Fibroblast of the aortic adventitia (primary cell): ENCODE measurements around the gene ERCC5. TPM values are rescaled to one million over a fixed set of nuclear protein-coding genes. Genes with fewer than 3 reads are reported as not detected.
A peak's percentile ranks its signal among the peaks of the same experiment; 100 is the strongest.

Experiments
- DNase-seq: peaks from one replicate; pipeline ENCODE4 v3.0.0-alpha.2; 2010; ENCODE audit warnings: low read depth
- H3K4me3 ChIP-seq: 2 replicates; pipeline ENCODE4 v1.5.1; 2011; ENCODE audit warnings: low read depth, mild to moderate bottlenecking, control low read depth, low read length, moderate library complexity
- total RNA-seq: library from RNA; depleted of rRNA; stranded (reverse); fragments of >200 nt; gene quantifications from 2 replicates; pipeline ENCODE4 v1.2.3, GENCODE V29; 2012; ENCODE audit warnings: low replicate concordance
- TF ChIP-seq, protein P1 (sequence below): IDR thresholded peaks from 2 replicates; pipeline ENCODE4 v1.5.1; 2011; ENCODE audit warnings: mild to moderate bottlenecking, low read length, control low read depth, inconsistent platforms; ENCODE audit not compliant: insufficient read depth

ERCC5 gene
- total RNA-seq, 1 donor, result 98.0 TPM

DNA sequence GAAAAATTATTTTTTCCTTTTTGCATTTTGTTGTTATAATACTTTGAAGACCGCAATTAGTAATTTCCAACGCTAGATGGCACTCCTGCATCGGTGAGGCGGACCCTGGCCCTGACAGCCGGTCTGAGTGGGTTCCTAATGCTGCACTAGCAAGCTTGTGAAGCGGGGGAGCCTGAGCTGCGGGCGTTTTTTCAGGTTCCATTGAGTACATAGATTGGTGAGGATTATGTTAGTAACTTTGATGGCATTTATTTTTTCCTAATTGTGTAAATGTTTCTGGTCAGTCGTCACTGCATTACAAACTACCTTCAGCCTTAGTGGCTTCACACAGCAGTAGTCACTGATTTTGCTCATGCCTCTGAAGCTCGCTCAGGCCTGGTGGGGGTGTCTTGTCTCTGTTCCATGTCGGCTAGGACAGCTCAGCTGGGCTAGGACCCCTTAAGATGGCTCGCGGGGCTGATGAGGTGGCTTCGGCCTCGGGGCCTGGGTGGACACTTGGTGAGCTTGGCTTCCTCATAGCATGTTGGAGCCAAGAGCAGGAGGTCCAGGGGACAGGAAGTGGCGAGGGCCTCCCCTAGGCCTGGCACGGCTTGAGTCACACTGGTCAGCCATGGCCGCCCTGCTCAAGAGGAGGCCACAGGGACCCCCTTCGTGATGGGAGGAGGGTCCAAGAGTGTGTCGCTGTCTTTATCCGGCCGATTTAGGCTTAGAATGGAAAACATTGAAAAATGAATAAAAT, 25.0 kb downstream of the ERCC5 start:
- TF ChIP-seq, protein P1, sequence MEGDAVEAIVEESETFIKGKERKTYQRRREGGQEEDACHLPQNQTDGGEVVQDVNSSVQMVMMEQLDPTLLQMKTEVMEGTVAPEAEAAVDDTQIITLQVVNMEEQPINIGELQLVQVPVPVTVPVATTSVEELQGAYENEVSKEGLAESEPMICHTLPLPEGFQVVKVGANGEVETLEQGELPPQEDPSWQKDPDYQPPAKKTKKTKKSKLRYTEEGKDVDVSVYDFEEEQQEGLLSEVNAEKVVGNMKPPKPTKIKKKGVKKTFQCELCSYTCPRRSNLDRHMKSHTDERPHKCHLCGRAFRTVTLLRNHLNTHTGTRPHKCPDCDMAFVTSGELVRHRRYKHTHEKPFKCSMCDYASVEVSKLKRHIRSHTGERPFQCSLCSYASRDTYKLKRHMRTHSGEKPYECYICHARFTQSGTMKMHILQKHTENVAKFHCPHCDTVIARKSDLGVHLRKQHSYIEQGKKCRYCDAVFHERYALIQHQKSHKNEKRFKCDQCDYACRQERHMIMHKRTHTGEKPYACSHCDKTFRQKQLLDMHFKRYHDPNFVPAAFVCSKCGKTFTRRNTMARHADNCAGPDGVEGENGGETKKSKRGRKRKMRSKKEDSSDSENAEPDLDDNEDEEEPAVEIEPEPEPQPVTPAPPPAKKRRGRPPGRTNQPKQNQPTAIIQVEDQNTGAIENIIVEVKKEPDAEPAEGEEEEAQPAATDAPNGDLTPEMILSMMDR, result peak; percentile 73
- DNase-seq, result peak; percentile 64

DNA sequence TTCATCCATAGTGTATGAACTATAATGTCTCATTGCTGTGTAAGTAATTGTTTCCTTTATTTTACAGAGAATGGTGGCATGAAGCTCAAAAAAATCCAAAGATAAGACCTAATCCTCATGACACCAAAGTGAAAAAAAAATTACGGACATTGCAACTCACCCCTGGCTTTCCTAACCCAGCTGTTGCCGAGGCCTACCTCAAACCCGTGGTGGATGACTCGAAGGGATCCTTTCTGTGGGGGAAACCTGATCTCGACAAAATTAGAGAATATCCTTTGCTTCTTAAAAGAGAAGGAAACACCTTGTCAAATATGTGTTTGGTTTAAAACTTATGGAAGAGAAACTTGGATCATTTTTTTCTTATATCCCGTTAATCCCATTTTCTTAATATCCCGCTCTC, 26.3 kb downstream of the ERCC5 start:
- DNase-seq, result no peak
- H3K4me3 ChIP-seq, result no peak overlapping the region
- TF ChIP-seq, protein P1, result no peak

More for the DNA sequence above, 25.0 kb downstream of the ERCC5 start:
- no peak overlapping the region for H3K4me3 ChIP-seq

DNA sequence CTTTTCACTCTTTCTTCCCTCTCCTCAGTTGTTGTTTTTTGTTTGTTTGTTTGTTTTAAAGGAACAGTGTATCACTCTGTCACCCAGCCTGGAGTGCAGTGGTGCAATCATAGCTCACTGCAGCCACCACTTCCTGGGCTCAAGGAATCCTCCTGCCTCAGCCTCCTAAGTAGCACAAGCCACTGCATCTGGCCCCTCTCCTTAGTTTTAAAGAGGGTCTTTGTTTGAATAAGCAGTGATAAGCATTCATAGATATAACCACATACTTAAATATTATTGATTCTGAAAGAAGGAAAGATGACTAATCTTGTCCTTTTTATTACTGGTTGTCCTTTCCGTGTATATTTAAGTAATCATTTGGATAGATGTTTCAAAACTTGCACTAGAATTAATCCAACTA, 26.7 kb downstream of the ERCC5 start:
- DNase-seq, result no peak
- no peak overlapping the region for H3K4me3 ChIP-seq

DNA sequence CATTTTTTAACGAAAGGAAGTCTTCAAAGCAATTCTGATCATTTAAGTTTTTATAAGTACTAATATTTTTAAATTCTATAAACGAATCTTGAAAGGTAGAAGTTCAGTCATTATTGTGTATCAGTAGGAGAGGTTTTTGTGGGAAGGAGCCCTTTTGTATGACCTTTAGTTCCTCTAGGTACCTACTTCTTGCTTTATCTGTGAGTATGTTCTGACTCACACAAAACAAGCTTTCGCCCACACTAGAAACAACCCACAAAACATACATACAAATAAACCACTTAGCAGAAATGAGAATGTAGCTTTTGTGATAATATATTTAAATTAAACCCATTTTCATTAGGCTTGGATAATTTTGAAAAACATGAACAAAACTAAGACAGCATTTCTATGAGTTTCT, 27.8 kb downstream of the ERCC5 start:
- TF ChIP-seq, protein P1, result no peak
- DNase-seq, result no peak
- H3K4me3 ChIP-seq, result no peak overlapping the region

More for the DNA sequence above, 26.7 kb downstream of the ERCC5 start:
- TF ChIP-seq, protein P1, result no peak

DNA sequence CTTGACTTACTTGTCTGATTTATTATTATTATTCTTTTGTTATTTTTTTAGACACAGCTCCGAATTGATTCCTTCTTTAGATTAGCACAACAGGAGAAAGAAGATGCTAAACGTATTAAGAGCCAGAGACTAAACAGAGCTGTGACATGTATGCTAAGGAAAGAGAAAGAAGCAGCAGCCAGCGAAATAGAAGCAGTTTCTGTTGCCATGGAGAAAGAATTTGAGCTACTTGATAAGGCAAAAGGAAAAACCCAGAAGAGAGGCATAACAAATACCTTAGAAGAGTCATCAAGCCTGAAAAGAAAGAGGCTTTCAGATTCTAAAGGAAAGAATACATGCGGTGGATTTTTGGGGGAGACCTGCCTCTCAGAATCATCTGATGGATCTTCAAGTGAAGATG, 29.4 kb downstream of the ERCC5 start:
- DNase-seq, result no peak
- TF ChIP-seq, protein P1, result no peak
- H3K4me3 ChIP-seq, result no peak overlapping the region

DNA sequence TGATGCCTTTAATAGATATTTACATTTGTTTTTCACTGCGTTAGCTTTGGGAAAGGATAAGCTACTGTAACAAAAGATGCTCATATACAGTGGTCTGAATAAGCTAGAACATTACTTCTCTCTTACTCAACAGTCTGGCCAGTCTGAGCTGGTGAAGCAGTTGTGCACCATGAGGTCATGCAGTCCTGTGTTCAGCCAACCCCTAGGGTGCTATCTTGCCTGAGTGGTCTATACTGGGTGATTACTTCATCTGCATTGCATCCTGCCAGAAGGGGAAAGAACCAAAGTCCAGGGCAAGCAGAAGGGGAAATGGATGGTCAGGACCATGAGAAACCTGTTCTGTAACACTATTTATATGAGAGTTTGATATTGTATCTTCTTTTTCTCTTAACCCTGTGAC, 31.5 kb downstream of the ERCC5 start:
- DNase-seq, result peak; percentile 43
- H3K4me3 ChIP-seq, result no peak overlapping the region
- TF ChIP-seq, protein P1, result no peak

DNA sequence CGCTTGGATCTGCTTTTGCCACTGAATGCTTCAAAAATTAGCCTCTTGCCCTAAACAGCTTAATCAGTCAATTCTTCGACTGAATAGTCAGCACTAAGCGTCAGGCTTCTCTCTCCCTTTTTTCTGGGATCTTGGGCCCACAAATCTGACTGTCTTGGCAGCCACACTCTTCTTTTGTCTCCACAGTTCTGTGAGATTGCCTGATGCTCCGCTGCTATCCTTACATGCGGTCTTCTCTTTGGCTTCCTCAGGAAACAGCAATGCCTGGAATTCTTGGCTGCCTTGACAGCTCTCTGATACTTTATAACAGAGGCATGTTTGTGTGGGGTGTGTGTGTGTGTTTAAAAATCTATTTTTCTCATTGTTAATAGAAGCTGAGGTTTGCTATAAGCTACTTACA, 32.6 kb downstream of the ERCC5 start:
- DNase-seq, result peak; percentile 80
- no peak overlapping the region for H3K4me3 ChIP-seq
- TF ChIP-seq, protein P1, result no peak
